Uterus (tissue), 4 donors: ENCODE results near the gene NADSYN1. TPM values are rescaled to one million over a fixed set of nuclear protein-coding genes. Genes with fewer than 3 reads are reported as not detected.
A peak's percentile ranks its signal among the peaks of the same experiment; 100 is the strongest.
"Not testable (repeated sequence)": the region's sequence is repeated elsewhere in the genome, so short reads cannot be mapped to it uniquely, and the experiment has no call there.

Experiments used
- DNase-seq, 2 donors: peaks; one replicate each; pipeline ENCODE4 v3.0.0-alpha.2; 2019 to 2020
- H3K27ac ChIP-seq, 2 donors: fragments of 200-600 bp; sonication (generic); 1 replicate in 1 of 2; 2 replicates in 1 of 2; pipeline ENCODE4 v1.5.1; 2016 to 2018
- H3K27me3 ChIP-seq, 2 donors: fragments of 200-600 bp; sonication (generic); one replicate each; pipeline ENCODE4 v1.5.1; 2018 to 2019; ENCODE audit warnings: control low read depth in 1 of 2
- H3K36me3 ChIP-seq, 2 donors: fragments of 200-600 bp; sonication (generic); one replicate each; pipeline ENCODE4 v1.5.1; 2019; ENCODE audit warnings: control low read depth in 1 of 2
- H3K4me1 ChIP-seq, 2 donors: fragments of 200-600 bp; sonication (generic); one replicate each; pipeline ENCODE4 v1.5.1; 2018 to 2019; ENCODE audit warnings: control low read depth in 1 of 2
- H3K4me3 ChIP-seq, 2 donors: fragments of 200-600 bp; sonication (generic); 1 replicate in 1 of 2; 2 replicates in 1 of 2; pipeline ENCODE4 v1.5.1; 2018 to 2019; ENCODE audit warnings: mild to moderate bottlenecking in 1 of 2
- H3K9me3 ChIP-seq, 2 donors: fragments of 200-600 bp; sonication (generic); one replicate each; pipeline ENCODE4 v1.5.1; 2019; ENCODE audit warnings: control low read depth in 1 of 2
- CTCF ChIP-seq, 4 experiments: fragments of 200-600 bp in 2 of 4; fragments of 450-650 bp in 2 of 4; sonication (generic) in 2 of 4; IDR thresholded peaks; one replicate each; pipeline ENCODE4 v1.5.1; 2016 to 2019; ENCODE audit warnings: antibody characterized with exemption in 4 of 4, mild to moderate bottlenecking in 2 of 4, moderate library complexity in 1 of 4
- POLR2A ChIP-seq, 2 donors: fragments of 450-650 bp; IDR thresholded peaks; one replicate each; pipeline ENCODE4 v1.6.1; 2016; ENCODE audit warnings: antibody characterized with exemption in 2 of 2, mild to moderate bottlenecking in 1 of 2, moderate library complexity in 1 of 2
- intact Hi-C: fragments of 100-400 bp; cut with DNase I; formaldehyde crosslinking; loops from one replicate; pipeline ENCODE4 v1.15.1; 2023; ENCODE audit warnings: low total_unique reads
- total RNA-seq, 4 donors: library from RNA; depleted of rRNA in 3 of 4; stranded (reverse); fragments of >200 nt in 3 of 4; gene quantifications; one replicate each; pipeline versions ENCODE4 v1.1.0 to v1.2.4, GENCODE V29; 2014 to 2023
- donor health status: DM: yes; HTN: yes; CAD: no.

The NADSYN1 gene
- total RNA-seq, 4 donors from 2014 or later, result 20.0 to 73.0 (median 32.8) TPM

- TF ChIP-seq CTCF (IDR thresholded peaks at IDR 0.05) (no peak), POLR2A (IDR thresholded peaks at IDR 0.05) (no peak)
- H3K4me1 ChIP-seq, result no peaks in the 10 kb centered on the region
- H3K36me3 ChIP-seq, result no peaks in the 10 kb centered on the region
- DNase-seq, result no peak
- no peaks in the 10 kb centered on the region for H3K27me3 ChIP-seq
- H3K27ac ChIP-seq, result no peak overlapping the region
- no peaks in the 10 kb centered on the region for H3K9me3 ChIP-seq
- intact Hi-C loops, result no loop called here
- no peak overlapping the region for H3K4me3 ChIP-seq
These were observed 42.5 kb upstream of the NADSYN1 start for GRCh38 chr11:71410363-71410966.

- no peaks in the 10 kb centered on the region for H3K9me3 ChIP-seq
- no peaks in the 10 kb centered on the region for H3K27me3 ChIP-seq
- no peak for DNase-seq
- H3K4me1 ChIP-seq, result no peaks in the 10 kb centered on the region
- H3K4me3 ChIP-seq, result no peak overlapping the region
- H3K36me3 ChIP-seq, result no peaks in the 10 kb centered on the region
- intact Hi-C loops, result no loop called here
- no peak overlapping the region for H3K27ac ChIP-seq
- TF ChIP-seq POLR2A (IDR thresholded peaks at IDR 0.05), result no peak
- no peak for TF ChIP-seq CTCF (IDR thresholded peaks at IDR 0.05)
These were observed 38.4 kb upstream of the NADSYN1 start for GRCh38 chr11:71414645-71415044.

GRCh38 chr11:71418643-71419042 is 34.4 kb upstream of the NADSYN1 start:
- intact Hi-C loops, result no loop called here
- Histone ChIP-seq H3K4me3 (no peak overlapping the region), H3K27ac (no peak overlapping the region), H3K27me3 (no peaks in the 10 kb centered on the region), H3K4me1 (no peaks in the 10 kb centered on the region), H3K36me3 (no peaks in the 10 kb centered on the region), H3K9me3 (no peaks in the 10 kb centered on the region)
- no peak for DNase-seq
- TF ChIP-seq POLR2A (IDR thresholded peaks at IDR 0.05) (no peak), CTCF (IDR thresholded peaks at IDR 0.05) (no peak)

GRCh38 chr11:71420455-71421241 is 32.4 kb upstream of the NADSYN1 start:
- H3K27me3 ChIP-seq, result no peaks in the 10 kb centered on the region
- no peak overlapping the region for H3K27ac ChIP-seq
- no peak for DNase-seq
- H3K4me3 ChIP-seq, result no peak overlapping the region
- no peaks in the 10 kb centered on the region for H3K9me3 ChIP-seq
- H3K4me1 ChIP-seq, result no peaks in the 10 kb centered on the region
- intact Hi-C loops, result no loop called here
- TF ChIP-seq CTCF (IDR thresholded peaks at IDR 0.05) (peak in 1 of 4 experiments; percentile 6), POLR2A (IDR thresholded peaks at IDR 0.05) (no peak)
- H3K36me3 ChIP-seq, result no peaks in the 10 kb centered on the region

- no peak for TF ChIP-seq POLR2A (IDR thresholded peaks at IDR 0.05)
- no peak for TF ChIP-seq CTCF (IDR thresholded peaks at IDR 0.05)
- intact Hi-C loops, result no loop called here
- no peaks in the 10 kb centered on the region for H3K9me3 ChIP-seq
These were observed 31.5 kb upstream of the NADSYN1 start for GRCh38 chr11:71421392-71421950.

GRCh38 chr11:71422318-71422717 is 30.7 kb upstream of the NADSYN1 start:
- H3K27me3 ChIP-seq, H3K4me1 ChIP-seq, H3K27ac ChIP-seq, H3K4me3 ChIP-seq, H3K36me3 ChIP-seq, DNase-seq, H3K9me3 ChIP-seq, intact Hi-C loops: not testable (repeated sequence)

More at GRCh38 chr11:71421392-71421950, 31.5 kb upstream of the NADSYN1 start:
- Histone ChIP-seq H3K27ac (no peak overlapping the region), H3K4me3 (no peak overlapping the region), H3K4me1 (no peaks in the 10 kb centered on the region), H3K27me3 (no peaks in the 10 kb centered on the region), H3K36me3 (no peaks in the 10 kb centered on the region)
- no peak for DNase-seq
